Cortex of kidney (tissue), 1 donor: ENCODE measurements around the gene AKR7A2.

Experiments
- DNase-seq: peaks from one replicate; lab custom pipeline; 2025; lab: John Stamatoyannopoulos, UW

The AKR7A2 gene

DNA sequence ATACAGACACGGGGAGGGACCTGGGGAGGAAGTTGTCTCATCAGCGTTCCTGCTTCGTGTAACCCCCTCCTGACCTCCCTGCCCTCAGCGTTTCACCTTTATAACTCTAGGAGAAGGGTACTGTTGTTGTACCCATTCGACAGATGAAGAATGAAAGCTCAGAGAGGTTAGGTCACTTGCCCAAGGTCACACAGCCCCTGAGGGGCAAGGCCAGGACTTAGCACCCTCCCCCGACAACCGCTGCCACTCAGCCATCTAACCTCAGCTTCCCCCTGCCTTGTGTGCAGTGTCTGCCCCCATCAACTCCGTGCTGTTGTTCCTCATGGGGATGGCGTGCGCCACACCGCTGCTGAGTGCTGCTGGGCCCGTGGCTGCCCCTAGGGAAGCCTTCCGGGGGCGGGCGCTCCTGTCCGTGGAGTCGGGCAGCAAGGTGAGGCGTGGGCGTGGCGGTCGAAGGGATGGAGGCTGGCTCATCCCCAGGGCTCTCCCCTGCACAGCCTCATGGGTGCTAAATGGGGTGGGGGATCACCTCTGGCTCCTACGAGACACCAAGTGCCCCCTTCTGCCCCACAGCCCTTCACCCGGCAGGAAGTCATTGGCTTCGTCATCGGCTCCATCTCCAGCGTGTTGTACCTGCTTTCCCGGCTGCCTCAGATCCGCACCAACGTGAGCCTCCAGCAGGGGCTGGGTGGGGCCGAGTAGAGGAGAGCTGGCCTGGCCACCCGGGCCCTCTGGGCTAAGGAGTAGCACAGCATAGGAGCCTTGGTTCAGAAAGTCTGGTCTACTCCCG lies 14.2 kb upstream of the AKR7A2 start:
- DNase-seq = no peak

GRCh38 chr1:19325368-19325957 lies 13.5 kb upstream of the AKR7A2 start:
- DNase-seq = no peak

- DNase-seq = no peak
These were observed 12.7 kb upstream of the AKR7A2 start for GRCh38 chr1:19324665-19324990.

DNA sequence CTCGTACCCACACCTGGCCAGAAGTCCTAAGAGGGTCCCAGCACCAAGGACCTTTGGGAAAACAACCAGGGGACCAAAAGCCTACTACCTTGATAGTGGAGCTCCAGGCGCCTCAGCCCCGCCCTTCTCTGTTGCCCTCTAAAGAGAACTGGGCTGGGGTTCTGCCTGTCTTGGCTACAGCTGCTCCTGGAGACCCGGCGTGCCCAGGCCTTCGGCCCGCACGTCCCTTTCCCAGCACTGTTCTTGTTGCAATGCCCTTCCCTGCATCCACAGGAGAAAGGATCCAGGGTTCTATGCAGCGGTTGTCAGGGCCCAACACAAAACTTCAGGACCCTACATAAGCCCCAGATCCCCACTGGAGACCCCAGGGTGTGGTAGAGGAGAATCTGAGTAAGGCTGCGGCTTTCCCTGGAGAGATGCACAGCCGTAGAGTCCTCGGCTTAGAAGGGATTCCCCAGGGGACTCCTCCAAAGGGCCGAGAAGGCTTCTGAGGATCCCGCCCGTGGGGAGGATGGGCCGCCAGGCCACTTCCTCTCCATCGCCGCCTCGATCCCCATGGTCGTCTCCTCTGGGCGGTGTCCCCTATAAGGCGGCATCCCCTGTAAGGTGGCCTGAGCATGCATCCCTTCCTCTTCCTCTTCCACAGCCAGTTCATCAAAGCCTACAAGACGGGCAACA lies 12.2 kb upstream of the AKR7A2 start:
- DNase-seq = no peak

DNA sequence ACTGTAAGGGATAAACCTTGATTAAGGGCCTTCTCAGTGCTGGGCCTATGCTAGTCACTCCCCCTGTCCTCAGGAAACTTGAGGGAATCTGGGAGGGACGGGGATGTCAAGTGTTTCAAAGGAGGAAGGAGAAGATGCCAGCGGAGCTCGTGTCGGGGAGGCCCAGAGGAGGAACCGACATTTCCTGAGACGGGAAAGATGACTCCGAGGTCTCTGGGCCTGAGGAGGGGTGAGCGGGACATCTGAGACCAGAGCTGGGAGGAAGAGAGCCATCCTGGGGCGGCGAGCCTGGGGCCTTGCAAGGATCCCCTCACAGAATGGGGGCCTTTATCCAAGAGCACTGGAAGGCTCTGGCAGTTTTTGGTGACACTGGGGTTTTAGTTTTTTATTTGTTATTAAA lies 10.5 kb upstream of the AKR7A2 start:
- DNase-seq = no peak

DNA sequence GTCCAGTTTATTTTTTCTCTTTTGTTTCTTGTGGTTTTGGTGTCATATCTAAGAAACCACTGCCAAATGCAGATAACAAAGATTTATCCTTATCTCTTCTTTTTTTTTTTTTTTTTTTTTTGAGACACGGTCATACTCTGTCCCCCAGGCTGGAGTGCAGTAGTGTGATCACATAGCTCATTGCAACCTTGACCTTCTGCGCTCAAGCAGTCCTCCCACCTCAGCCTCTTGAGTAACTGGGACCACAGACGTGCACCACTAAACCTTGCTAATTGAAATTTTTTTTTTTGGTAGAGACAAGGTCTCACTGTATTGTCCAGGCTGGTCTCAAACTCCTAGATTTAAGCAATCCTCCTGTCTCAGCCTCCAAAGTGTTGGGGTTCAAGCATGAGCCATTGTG lies 9.1 kb upstream of the AKR7A2 start:
- DNase-seq = no peak

GRCh38 chr1:19319196-19319595 lies 7.3 kb upstream of the AKR7A2 start:
- no peak for DNase-seq

DNA sequence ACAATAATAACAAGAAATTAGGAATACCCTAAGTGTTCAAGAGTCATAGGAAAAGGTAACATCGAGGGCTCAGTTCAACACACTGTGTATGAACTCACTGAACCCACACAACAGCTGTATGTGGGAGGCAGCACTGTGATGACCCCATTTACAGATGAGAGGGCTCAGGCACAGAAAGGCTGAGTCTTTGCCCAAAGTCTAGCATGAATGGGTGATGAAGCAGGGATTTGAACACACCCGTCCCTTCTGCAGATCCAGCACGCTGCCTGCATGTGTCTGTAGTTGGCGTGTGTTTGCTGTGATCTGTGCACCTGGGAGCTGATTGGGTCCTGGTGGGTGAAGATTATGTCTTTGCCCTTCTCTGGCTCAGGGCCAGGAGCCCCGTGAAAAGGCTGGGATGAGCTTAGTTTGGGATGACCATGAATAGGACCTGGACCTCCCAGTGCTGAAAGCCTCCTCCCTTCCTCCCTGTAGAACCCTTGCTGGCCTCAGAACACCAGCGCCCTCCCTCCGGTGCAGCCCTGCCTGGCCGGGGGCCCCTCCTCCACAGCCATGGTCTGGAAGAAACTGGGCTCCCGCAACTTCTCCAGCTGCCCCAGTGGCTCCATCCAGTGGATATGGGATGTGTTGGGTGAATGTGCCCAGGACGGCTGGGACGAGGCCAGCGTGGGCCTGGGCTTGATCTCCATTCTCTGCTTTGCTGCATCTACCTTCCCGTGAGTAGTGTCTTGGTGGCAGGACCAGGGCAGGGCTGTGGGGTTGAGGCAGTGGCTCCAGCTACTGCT lies 5.4 kb upstream of the AKR7A2 start:
- no peak for DNase-seq

DNA sequence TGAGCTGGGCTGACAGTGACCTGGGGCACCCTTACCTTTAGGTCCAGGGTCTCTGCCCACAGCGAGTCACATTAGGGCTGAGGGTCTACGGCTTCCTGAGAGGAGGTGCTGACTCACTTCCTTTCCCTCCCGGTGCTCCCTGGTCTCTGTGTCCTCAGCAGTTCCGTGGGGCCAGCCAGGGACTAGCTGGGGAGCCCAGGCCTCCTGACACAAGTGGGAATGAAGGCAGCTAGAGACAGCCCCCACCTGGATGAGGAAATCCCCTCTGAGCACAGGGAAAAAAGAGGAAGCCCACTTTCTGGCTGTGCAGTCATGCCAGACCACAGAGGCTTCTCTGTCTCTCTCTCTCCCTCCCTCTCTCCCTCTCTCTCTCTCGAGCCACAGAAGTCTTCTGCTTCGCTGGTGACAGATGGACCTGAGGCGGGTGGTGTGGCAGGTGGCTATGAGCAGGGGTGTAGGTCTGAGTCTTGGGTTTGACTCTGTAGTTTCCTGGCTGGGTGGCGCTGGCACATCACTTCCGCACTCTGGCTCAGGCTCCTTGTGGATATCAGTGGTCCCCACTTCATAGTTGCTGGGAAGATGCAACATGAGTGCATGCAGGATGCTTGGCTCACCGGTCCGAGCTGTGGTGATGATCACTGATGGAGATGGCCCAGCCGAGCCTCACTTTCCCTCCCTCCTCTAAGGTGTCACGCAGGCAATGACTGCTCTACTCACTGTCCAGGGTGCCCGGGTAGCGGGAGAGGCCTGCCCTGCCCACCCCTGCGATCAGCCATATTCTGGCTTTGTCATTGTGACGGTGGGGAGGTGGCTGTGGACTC lies 3.6 kb upstream of the AKR7A2 start:
- DNase-seq = no peak

DNA sequence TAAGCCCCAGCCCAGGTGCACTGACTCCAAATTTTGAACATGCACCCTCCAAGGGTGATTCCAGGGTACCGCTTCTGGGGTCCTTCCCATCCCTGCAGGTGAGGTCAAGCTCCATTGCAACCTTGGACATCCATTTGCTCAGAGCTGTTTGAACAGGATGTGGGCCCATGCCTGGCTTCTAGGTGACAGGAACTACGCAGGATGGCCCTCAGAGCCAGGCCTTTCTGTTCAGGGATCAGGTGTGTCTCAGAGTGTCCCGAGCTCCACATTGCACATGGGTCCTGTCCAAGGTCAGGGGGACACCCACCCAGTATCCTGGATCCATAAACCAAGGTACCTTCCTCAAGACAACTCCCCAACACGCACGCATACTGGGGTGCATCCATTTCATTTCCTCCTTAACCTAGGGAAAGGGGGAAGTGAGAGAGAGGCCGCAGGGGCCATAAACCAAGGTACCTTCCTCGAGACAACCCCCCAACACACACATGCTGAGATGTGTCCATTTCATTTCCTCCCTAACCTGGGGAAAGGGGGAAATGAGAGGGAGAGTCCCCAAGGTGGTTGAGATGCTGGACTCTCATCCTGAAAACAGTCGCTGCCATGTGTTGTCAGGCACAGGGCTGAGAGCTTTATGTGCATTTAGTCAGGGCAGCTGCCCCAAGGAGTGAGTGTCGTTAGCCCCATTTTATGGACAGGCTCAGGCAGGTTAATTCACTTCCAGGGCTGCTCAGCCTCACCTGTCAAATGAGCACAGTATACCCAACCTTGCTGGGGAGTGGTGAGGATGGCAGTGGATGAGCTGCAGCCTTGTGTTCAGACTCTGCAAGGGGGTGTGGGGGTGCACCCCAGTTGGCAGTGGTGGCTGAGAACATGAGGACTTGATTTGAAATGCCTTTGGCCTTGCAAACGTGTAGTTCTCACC lies 2.3 kb upstream of the AKR7A2 start:
- DNase-seq = no peak

DNA sequence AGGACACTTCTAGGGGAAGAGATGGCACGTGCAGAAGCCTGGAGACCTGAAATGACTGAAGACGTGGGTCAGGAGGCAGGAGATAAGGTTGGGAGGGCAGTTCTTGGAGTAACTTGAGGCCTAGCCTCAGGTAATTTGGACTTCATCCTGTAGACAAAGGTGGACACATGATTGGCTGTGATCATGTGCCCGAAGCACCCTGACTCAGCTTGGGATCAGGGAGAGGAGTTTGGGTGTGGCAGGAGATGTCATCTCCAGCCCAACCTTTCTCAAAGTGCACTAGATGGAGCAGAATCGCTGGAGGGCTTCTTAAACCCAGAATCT lies 1.7 kb upstream of the AKR7A2 start:
- no peak for DNase-seq

DNA sequence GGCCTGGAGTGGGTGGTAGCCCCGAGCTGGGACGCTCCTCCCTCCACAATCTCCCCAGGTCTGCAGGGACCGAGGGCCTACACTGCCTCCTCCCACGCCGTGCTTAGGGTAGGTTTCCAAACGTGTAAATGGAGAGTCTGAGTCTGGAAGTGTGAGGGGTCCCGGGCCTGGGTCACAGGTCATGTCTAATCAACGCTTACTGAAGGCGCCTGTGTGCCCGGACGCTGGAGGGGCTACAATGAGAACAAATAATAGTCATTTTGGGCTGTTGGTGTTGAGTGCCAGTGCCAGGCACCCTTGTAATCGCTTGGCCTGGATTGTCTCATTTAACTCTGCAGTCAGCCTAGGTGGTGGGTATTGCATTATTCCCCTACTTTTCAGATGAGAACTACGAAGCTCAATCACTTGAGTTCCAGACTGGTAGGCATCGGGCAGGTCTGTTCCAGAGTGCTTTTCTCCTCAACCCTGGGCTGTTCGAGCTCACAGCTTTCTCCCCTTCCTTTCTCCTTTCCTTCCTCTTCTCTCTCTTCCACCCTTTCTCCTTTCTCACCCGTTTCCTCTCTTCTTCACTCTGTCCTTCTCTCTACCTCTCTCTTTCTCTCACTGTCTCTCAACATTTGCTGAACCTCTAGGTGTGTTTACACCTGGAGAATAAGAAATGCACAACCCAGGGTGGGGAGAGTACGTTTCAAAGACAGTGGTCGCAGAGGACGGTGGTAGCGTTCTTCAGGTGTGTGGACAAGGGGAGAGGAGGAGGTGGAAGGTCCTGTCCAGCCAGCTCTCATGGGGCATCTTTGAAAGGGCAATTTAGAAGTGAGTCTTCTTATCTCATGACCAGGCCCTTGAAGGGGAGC lies 1.1 kb upstream of the AKR7A2 start:
- no peak for DNase-seq

DNA sequence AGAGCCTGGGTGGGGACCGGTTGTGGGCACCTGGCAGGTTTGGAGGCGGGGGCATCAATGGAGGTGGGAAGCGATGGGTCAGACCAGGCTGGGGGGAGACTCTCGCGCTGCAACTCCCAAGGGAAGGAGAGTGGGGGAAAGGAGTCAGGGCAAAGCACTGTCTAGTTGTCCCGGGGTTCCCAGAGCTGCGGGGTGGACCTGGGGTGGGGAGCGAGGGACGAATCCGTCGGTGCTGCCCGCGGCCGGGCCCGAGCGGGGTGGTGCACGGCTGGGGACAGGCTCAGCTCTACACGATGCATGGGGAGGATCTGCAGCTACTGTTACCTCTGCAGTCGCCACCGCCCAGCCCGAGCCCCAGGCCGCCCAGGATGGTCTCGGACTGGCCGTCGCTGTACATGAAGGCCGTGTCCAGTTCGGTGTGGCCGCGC lies 427 bp downstream of the AKR7A2 start:
- DNase-seq = no peak

- DNase-seq = no peak
These were observed 1.0 kb downstream of the AKR7A2 start for GRCh38 chr1:19310720-19311502.

DNA sequence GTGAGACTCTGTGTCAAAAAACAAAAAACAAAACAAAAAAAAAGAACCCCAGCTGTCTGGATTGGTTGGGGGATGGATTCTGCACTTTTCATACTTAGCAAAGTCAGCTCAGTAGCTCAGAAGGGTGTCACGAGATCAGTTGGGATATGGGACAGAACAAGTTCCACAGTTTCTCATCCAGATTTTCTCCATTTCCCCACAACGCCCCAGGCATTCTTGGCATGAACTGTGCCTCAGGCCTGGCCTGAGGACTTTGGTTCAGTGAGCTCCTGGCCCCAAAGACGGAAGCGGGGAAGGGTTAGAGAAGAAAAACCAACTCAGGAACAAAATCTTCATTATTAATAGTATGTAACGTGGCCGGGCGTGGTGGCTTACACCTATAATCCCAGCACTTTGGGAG lies 1.9 kb downstream of the AKR7A2 start:
- DNase-seq = no peak

GRCh38 chr1:19309123-19309813 lies 2.7 kb downstream of the AKR7A2 start:
- no peak for DNase-seq

GRCh38 chr1:19308509-19308907 lies 3.4 kb downstream of the AKR7A2 start:
- DNase-seq = no peak

DNA sequence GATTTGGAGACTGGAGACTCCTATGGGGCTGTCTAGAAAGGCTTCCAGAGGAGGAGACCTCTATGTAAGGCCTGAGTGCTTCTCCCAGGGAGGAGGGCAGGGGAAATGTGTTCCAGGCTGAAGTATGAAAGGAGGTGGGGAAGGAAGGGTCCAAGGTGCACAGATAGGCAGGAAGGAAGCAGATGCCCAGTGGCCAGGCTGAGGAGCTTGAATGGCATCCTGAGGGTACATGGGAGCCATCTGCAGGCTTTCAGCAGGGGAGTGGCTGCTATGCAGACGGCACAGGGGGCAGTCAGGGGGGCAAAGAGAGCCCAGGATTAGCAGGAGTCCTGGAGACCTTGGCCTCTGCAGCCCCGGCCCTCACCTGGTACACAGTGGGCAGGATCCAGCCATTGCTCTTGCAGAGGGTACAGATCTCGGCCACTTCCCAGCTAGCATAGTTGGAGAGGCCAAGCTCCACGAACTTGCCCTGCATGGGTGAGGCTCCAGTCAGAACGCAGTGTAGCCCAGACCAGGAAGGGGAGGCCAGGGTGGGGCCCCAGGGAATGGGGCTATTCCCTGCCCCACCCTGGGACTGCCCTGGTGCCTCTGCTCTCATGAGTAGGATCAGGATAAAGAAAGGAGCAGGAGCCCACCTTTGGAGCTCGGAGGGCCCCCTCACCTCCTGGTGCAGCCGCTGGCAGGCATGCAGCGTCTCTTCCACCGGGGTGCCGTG lies 4.0 kb downstream of the AKR7A2 start:
- no peak for DNase-seq
